ENCODE measurements around the gene BORCS5.

GRCh38 chr12:12334367-12335040 lies 22.4 kb upstream of the BORCS5 start:
- TF ChIP-seq POLR2A (IDR thresholded peaks at IDR 0.05; ENCODE audit: low read length) (no peak), GATA1 (IDR thresholded peaks at IDR 0.05; ENCODE audit: low read depth, low read length) (no peak)
